ENCODE results near the gene HS6ST1.

DNA sequence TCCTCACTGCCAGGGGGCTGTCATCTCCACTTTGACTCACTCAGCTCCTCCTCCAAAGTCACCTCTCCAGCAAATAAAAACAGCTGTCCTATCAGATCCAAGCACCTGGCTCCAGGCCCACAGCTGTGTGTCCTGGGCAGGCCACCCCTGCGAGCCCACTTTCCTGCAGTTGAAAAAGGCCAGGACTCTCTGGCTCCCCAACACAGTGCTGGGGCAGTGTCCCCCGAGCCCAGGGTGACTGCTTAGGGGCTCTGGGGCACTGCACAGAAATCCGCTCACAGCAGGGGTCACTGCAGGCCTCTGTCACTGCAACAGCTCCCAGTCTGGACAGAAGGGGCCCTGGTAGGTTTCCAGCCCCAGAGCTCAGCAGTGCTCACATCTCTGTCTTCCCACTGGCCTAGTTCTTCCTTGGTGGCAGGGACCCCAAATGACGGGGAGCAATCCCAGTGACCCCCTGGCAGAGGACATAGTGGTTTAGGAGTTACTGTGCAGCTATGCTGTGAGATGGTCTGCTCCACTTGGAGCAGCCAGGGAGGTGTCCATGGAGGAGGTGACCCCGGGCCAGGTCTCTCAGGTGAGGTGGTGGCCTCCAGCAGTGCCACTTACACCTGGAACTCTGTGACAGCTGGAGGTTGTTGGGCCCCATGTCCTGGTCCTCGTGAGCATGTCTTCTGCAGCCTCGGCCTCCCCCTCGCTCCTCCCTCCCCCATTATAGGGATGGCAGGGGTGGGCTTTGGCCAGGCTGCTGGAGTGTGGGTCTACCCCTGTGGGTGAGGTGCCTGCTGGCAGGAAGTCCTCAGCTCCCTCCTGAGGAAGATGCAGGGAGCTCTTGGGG lies 35.5 kb downstream of the HS6ST1 start:
- no peak for TF ChIP-seq POLR2A (IDR thresholded peaks at IDR 0.05)
- TF ChIP-seq, protein P1, sequence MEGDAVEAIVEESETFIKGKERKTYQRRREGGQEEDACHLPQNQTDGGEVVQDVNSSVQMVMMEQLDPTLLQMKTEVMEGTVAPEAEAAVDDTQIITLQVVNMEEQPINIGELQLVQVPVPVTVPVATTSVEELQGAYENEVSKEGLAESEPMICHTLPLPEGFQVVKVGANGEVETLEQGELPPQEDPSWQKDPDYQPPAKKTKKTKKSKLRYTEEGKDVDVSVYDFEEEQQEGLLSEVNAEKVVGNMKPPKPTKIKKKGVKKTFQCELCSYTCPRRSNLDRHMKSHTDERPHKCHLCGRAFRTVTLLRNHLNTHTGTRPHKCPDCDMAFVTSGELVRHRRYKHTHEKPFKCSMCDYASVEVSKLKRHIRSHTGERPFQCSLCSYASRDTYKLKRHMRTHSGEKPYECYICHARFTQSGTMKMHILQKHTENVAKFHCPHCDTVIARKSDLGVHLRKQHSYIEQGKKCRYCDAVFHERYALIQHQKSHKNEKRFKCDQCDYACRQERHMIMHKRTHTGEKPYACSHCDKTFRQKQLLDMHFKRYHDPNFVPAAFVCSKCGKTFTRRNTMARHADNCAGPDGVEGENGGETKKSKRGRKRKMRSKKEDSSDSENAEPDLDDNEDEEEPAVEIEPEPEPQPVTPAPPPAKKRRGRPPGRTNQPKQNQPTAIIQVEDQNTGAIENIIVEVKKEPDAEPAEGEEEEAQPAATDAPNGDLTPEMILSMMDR (IDR thresholded peaks at IDR 0.05), result no peak
